DND-41 (cell line): Measurements from ENCODE around the gene SCN7A.
"Not testable (repeated sequence)": the region's sequence is repeated elsewhere in the genome, so short reads cannot be mapped to it uniquely, and the experiment has no call there.

Experiments
- ATAC-seq: fragments of 200-7000 bp; cut with Tn5 transposase; 3 replicates; pipeline ENCODE4 v1.9.1; 2021; ENCODE audit warnings: low read depth; ENCODE audit not compliant: insufficient read depth
- DNase-seq: peaks from one replicate; pipeline ENCODE4 v3.0.0-alpha.2; 2020
- H2AFZ ChIP-seq: 2 replicates; pipeline ENCODE4 v1.6.0; 2012; ENCODE audit warnings: low read depth, low read length
- H3K27ac ChIP-seq: 2 replicates; pipeline ENCODE4 v1.5.1; 2012; ENCODE audit warnings: low read length, inconsistent platforms
- H3K27me3 ChIP-seq: fragments of 200-600 bp; sonication (generic); 2 replicates; pipeline ENCODE4 v1.6.0; 2012; ENCODE audit warnings: low read length, mild to moderate bottlenecking, inconsistent platforms; ENCODE audit not compliant: insufficient read depth, poor library complexity
- H3K36me3 ChIP-seq: 2 replicates; pipeline ENCODE4 v1.5.1; 2012; ENCODE audit warnings: low read length, inconsistent platforms; ENCODE audit not compliant: insufficient read depth
- H3K4me1 ChIP-seq: 2 replicates; pipeline ENCODE4 v1.5.1; 2012; ENCODE audit warnings: mild to moderate bottlenecking, low read length; ENCODE audit not compliant: insufficient read depth
- H3K4me2 ChIP-seq: 2 replicates; pipeline ENCODE4 v1.6.0; 2012; ENCODE audit warnings: mild to moderate bottlenecking, moderate library complexity, low read length, inconsistent platforms; ENCODE audit not compliant: insufficient read depth
- H3K4me3 ChIP-seq, 2 experiments: fragments of 200-600 bp in 1 of 2; shearing (Covaris generic) in 1 of 2; 2 replicates each; pipeline ENCODE4 v1.5.1; 2012 to 2016; ENCODE audit warnings: inconsistent platforms in 2 of 2, low read length in 2 of 2, mild to moderate bottlenecking in 2 of 2, low read depth in 1 of 2, moderate library complexity in 1 of 2
- H3K79me2 ChIP-seq: 2 replicates; pipeline ENCODE4 v1.6.0; 2012; ENCODE audit warnings: low read length, inconsistent platforms; ENCODE audit not compliant: insufficient read depth
- H3K9ac ChIP-seq: 2 replicates; pipeline ENCODE4 v1.6.0; 2012; ENCODE audit warnings: low read depth, mild to moderate bottlenecking, inconsistent platforms, low read length, moderate library complexity
- H3K9me3 ChIP-seq: 2 replicates; pipeline ENCODE4 v1.5.1; 2012; ENCODE audit warnings: low read length, moderate library complexity, mild to moderate bottlenecking, inconsistent platforms; ENCODE audit not compliant: insufficient read depth, severe bottlenecking
- H4K20me1 ChIP-seq: 2 replicates; pipeline ENCODE4 v1.6.0; 2012; ENCODE audit warnings: low read length; ENCODE audit not compliant: insufficient read depth
- CTCF ChIP-seq: IDR thresholded peaks from 2 replicates; pipeline ENCODE4 v1.5.1; 2012; ENCODE audit warnings: borderline replicate concordance, low read length, moderate library complexity, mild to moderate bottlenecking; ENCODE audit not compliant: poor library complexity, severe bottlenecking; ENCODE audit errors: extremely low read depth
- EZH2 ChIP-seq: IDR thresholded peaks from 3 replicates; pipeline ENCODE4 v1.6.1; 2012; ENCODE audit warnings: borderline replicate concordance, low read depth, mild to moderate bottlenecking, moderate library complexity, low read length, inconsistent platforms; ENCODE audit not compliant: severe bottlenecking

Gene SCN7A

GRCh38 chr2:166413255-166413654 is 80.8 kb downstream of the SCN7A start:
- Histone ChIP-seq H3K9ac (no peak overlapping the region), H3K4me1 (no peaks in the 10 kb centered on the region), H3K4me2 (no peak overlapping the region), H3K27ac (no peak overlapping the region), H3K36me3 (no peaks in the 10 kb centered on the region), H2AFZ (no peak overlapping the region), H3K79me2 (no peaks in the 10 kb centered on the region), H3K4me3 (no peak overlapping the region), H3K9me3 (no peaks in the 10 kb centered on the region), H3K27me3 (no peaks in the 10 kb centered on the region), H4K20me1 (no peaks in the 10 kb centered on the region)
- ATAC-seq (no peak), DNase-seq (no peak)
- TF ChIP-seq CTCF (no peak), EZH2 (no peak)

- Histone ChIP-seq H3K9me3 (no peaks in the 10 kb centered on the region), H3K9ac (no peak overlapping the region), H3K79me2 (no peaks in the 10 kb centered on the region), H2AFZ (no peak overlapping the region), H3K4me3 (no peak overlapping the region), H3K27me3 (no peaks in the 10 kb centered on the region), H3K4me1 (no peaks in the 10 kb centered on the region), H3K36me3 (no peaks in the 10 kb centered on the region), H3K27ac (no peak overlapping the region), H4K20me1 (no peaks in the 10 kb centered on the region), H3K4me2 (no peak overlapping the region)
- no peak for DNase-seq
- no peak for TF ChIP-seq EZH2
- no peak for TF ChIP-seq CTCF
- ATAC-seq: no peak
These were observed 82.4 kb downstream of the SCN7A start for GRCh38 chr2:166411473-166412230.

DNA sequence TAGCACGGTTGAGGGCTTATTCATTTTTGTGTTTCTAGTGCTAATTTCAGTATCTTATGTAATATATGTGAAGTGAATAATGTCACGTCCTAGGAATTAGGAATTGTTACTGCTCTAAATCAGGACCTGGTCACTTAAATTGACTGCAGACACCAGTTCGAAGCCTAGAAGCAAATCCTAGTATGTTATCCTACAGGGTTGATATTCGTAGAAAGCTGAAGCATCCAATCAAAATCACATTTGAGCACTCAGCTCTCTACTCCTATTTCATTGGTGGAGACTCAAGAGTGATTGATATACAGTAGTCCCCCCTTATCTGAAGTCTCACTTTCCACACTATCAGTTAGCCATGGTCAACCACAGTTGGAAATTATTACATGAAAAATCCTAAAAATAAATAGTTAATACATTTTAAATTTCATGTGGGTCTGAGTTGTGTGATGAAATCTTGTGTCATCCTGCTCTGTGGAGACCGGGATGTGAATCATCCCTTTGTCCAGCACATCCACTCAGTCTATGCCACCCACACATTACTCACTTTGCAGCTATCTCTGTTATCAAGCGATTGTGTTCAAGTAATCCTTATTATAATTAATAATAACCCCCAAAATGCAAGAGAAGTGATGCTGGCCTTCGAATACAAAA is 83.1 kb downstream of the SCN7A start:
- H3K36me3 ChIP-seq: no peaks in the 10 kb centered on the region
- H3K4me3 ChIP-seq: no peak overlapping the region
- no peak overlapping the region for H2AFZ ChIP-seq
- no peaks in the 10 kb centered on the region for H3K9me3 ChIP-seq
- no peak for DNase-seq
- TF ChIP-seq EZH2: no peak
- no peak for TF ChIP-seq CTCF
- ATAC-seq: no peak
- no peak overlapping the region for H3K27ac ChIP-seq
- no peak overlapping the region for H3K4me2 ChIP-seq
- no peaks in the 10 kb centered on the region for H3K27me3 ChIP-seq
- H3K9ac ChIP-seq: no peak overlapping the region
- H3K4me1 ChIP-seq: no peaks in the 10 kb centered on the region
- H4K20me1 ChIP-seq: no peaks in the 10 kb centered on the region
- no peaks in the 10 kb centered on the region for H3K79me2 ChIP-seq

GRCh38 chr2:166407746-166408145 is 86.3 kb downstream of the SCN7A start:
- not testable (repeated sequence) for ATAC-seq, H3K4me2 ChIP-seq, H3K9ac ChIP-seq, H3K4me1 ChIP-seq, H2AFZ ChIP-seq, H4K20me1 ChIP-seq, H3K4me3 ChIP-seq, H3K27ac ChIP-seq, H3K27me3 ChIP-seq, DNase-seq, H3K79me2 ChIP-seq, H3K36me3 ChIP-seq, H3K9me3 ChIP-seq
